Naive thymus-derived CD8-positive, alpha-beta T cell (primary cell): ENCODE measurements around the gene DHRS4L2. TPM values are rescaled to one million over a fixed set of nuclear protein-coding genes. Genes with fewer than 3 reads are reported as not detected.
A peak's percentile ranks its signal among the peaks of the same experiment; 100 is the strongest.
"Not testable (repeated sequence)": the region's sequence is repeated elsewhere in the genome, so short reads cannot be mapped to it uniquely, and the experiment has no call there.

Experiments
- ATAC-seq, 2 donors: fragments of 150-1000 bp; cut with Tn5 transposase in 1 of 2; sonication (Bioruptor Pico), chemical (Tn5 transposase) in 1 of 2; 1 replicate in 1 of 2; 2 replicates in 1 of 2; pipeline ENCODE4 v1.10.0; 2021; ENCODE audit warnings: mild to moderate bottlenecking in 2 of 2, moderate library complexity in 2 of 2
- POLR2A ChIA-PET: fragments of 350-600 bp; sonication (Branson Sonifier 250); formaldehyde crosslinking; loops from one replicate; lab custom pipeline; 2021; ENCODE audit warnings: antibody characterized with exemption; lab: Charles Lee
- DNase-seq, 10 donors: peaks; one replicate each; pipeline versions ENCODE4 v3.0.0 to v3.0.0-alpha.2; 2020 to 2022
- H3K27ac Mint-ChIP-seq, 10 donors: one replicate each; pipeline ENCODE4 v1.8.0; 2020 to 2022; ENCODE audit warnings: mild to moderate bottlenecking in 10 of 10, mixed read lengths in 10 of 10, moderate library complexity in 4 of 10, inconsistent platforms in 1 of 10
- H3K27me3 Mint-ChIP-seq, 5 donors: one replicate each; pipeline ENCODE4 v1.8.0; 2021 to 2022; ENCODE audit warnings: mixed read lengths in 5 of 5
- H3K36me3 Mint-ChIP-seq, 3 donors: one replicate each; pipeline ENCODE4 v1.8.0; 2020 to 2022; ENCODE audit warnings: mixed read lengths in 3 of 3, mild to moderate bottlenecking in 2 of 3, inconsistent platforms in 1 of 3
- H3K4me1 Mint-ChIP-seq, 4 donors: one replicate each; pipeline ENCODE4 v1.8.0; 2021 to 2022; ENCODE audit warnings: mixed read lengths in 4 of 4
- H3K4me3 Mint-ChIP-seq, 10 donors: one replicate each; pipeline ENCODE4 v1.8.0; 2020 to 2022; ENCODE audit warnings: mild to moderate bottlenecking in 10 of 10, mixed read lengths in 10 of 10, moderate library complexity in 6 of 10, inconsistent platforms in 1 of 10
- H3K9me3 Mint-ChIP-seq, 9 donors: one replicate each; pipeline ENCODE4 v1.8.0; 2020 to 2022; ENCODE audit warnings: mixed read lengths in 9 of 9, mild to moderate bottlenecking in 3 of 9, inconsistent platforms in 1 of 9, moderate library complexity in 1 of 9
- polyA plus RNA-seq, 3 donors: library from polyadenylated mRNA; unstranded; fragments of 300-500 nt; fragmentation: Illumina TruSeq; gene quantifications; one replicate each; pipeline ENCODE4 v1.2.3, GENCODE V29; 2021
- total RNA-seq, 8 experiments: library from RNA in 2 of 8; stranded (reverse) in 2 of 8; gene quantifications; one replicate each; pipeline ENCODE4 v1.2.3 and lab custom pipeline; 2021 to 2026

DHRS4L2 gene
- total and polyA plus RNA-seq, 5 experiments from 2014 or later: 10.9 to 24.0 (median 17.3) TPM

- peak overlapping the region; percentile 91 to 100 (median 98) for H3K4me3 Mint-ChIP-seq
- H3K4me1 Mint-ChIP-seq: peaks cover 16 to 34% (median 31%) of the 10 kb centered on the region in 4 donors
- not testable (repeated sequence) for H3K9me3 Mint-ChIP-seq, H3K27me3 Mint-ChIP-seq, DNase-seq
- POLR2A ChIA-PET: interaction anchor here (0.9 to 1.1 kb wide), 2 partner anchors 288 to 634 kb away, joined by 3 to 4 read pairs; partner anchors contain the start of gene TINF2
- H3K27ac Mint-ChIP-seq: peak overlapping the region; percentile 80 to 98 (median 92)
- peak in 1 of 2 donors; percentile 2 for ATAC-seq
- H3K36me3 Mint-ChIP-seq: peaks cover 0 to 29% (median 10%) of the 10 kb centered on the region in 3 donors
Observed at GRCh38 chr14:23954279-23954614, 34.5 kb upstream of the DHRS4L2 start.

GRCh38 chr14:23954965-23955364 is 33.8 kb upstream of the DHRS4L2 start:
- peaks cover 0 to 29% (median 9%) of the 10 kb centered on the region in 3 donors for H3K36me3 Mint-ChIP-seq
- not testable (repeated sequence) for H3K27ac Mint-ChIP-seq, ATAC-seq, H3K27me3 Mint-ChIP-seq, H3K9me3 Mint-ChIP-seq, DNase-seq
- POLR2A ChIA-PET: interaction anchor here (1.1 kb wide), 1 partner anchor 634 kb away, joined by 3 read pairs; no protein-coding TSS in a partner anchor
- H3K4me3 Mint-ChIP-seq: peak overlapping the region in 2 of 10 donors; percentile 98 to 100
- H3K4me1 Mint-ChIP-seq: peaks cover 16 to 34% (median 31%) of the 10 kb centered on the region in 4 donors

GRCh38 chr14:23955811-23956210 is 32.9 kb upstream of the DHRS4L2 start:
- DNase-seq, H3K27ac Mint-ChIP-seq, H3K9me3 Mint-ChIP-seq, H3K4me3 Mint-ChIP-seq, H3K27me3 Mint-ChIP-seq, ATAC-seq: not testable (repeated sequence)
- POLR2A ChIA-PET: interaction anchor here (0.7 kb wide), 1 partner anchor 468 kb away, joined by 4 read pairs; no protein-coding TSS in a partner anchor
- Mint-ChIP-seq H3K4me1 (peaks cover 18 to 31% (median 30%) of the 10 kb centered on the region in 4 donors), H3K36me3 (peaks cover 0 to 31% (median 8%) of the 10 kb centered on the region in 3 donors)

GRCh38 chr14:23957913-23958569 is 30.7 kb upstream of the DHRS4L2 start:
- H3K9me3 Mint-ChIP-seq, H3K4me3 Mint-ChIP-seq, H3K27ac Mint-ChIP-seq, ATAC-seq, DNase-seq, H3K27me3 Mint-ChIP-seq, POLR2A ChIA-PET: not testable (repeated sequence)
- H3K36me3 Mint-ChIP-seq: peaks cover 0 to 31% (median 6%) of the 10 kb centered on the region in 3 donors
- peaks cover 10 to 14% (median 10%) of the 10 kb centered on the region in 4 donors for H3K4me1 Mint-ChIP-seq

- H3K4me3 Mint-ChIP-seq, H3K4me1 Mint-ChIP-seq, H3K27me3 Mint-ChIP-seq, DNase-seq, ATAC-seq, H3K27ac Mint-ChIP-seq, H3K9me3 Mint-ChIP-seq, POLR2A ChIA-PET: not testable (repeated sequence)
- peaks cover 0 to 24% (median 3%) of the 10 kb centered on the region in 3 donors for H3K36me3 Mint-ChIP-seq
Observed at GRCh38 chr14:23960899-23961298, 27.8 kb upstream of the DHRS4L2 start.

GRCh38 chr14:23961704-23962103 is 27.0 kb upstream of the DHRS4L2 start:
- H3K4me3 Mint-ChIP-seq, ATAC-seq, H3K4me1 Mint-ChIP-seq, POLR2A ChIA-PET, DNase-seq, H3K27me3 Mint-ChIP-seq, H3K9me3 Mint-ChIP-seq: not testable (repeated sequence)
- Mint-ChIP-seq H3K36me3 (peaks cover 0 to 18% (median 0%) of the 10 kb centered on the region in 3 donors), H3K27ac (peak overlapping the region in 1 of 10 donors; percentile 3)

- POLR2A ChIA-PET: not testable (repeated sequence)
Observed at GRCh38 chr14:23969130-23969480, 19.6 kb upstream of the DHRS4L2 start.

GRCh38 chr14:23969481-23970282 is 19.0 kb upstream of the DHRS4L2 start:
- H3K27ac Mint-ChIP-seq, H3K9me3 Mint-ChIP-seq, H3K36me3 Mint-ChIP-seq, H3K27me3 Mint-ChIP-seq, POLR2A ChIA-PET: not testable (repeated sequence)
- DNase-seq (peak in 9 of 10 donors; percentile 23 to 66 (median 48)), ATAC-seq (peak; percentile 79 to 92)
- Mint-ChIP-seq H3K4me3 (peak overlapping the region in 3 of 10 donors; percentile 28 to 46 (median 45)), H3K4me1 (peaks cover 0 to 14% (median 2%) of the 10 kb centered on the region in 4 donors)

More at GRCh38 chr14:23969130-23969480, 19.6 kb upstream of the DHRS4L2 start:
- Mint-ChIP-seq H3K4me3 (peak overlapping the region in 2 of 10 donors; percentile 12 to 41), H3K4me1 (peaks cover 0 to 12% (median 2%) of the 10 kb centered on the region in 4 donors)
- H3K36me3 Mint-ChIP-seq, DNase-seq, H3K27ac Mint-ChIP-seq, H3K9me3 Mint-ChIP-seq, ATAC-seq, H3K27me3 Mint-ChIP-seq: not testable (repeated sequence)

GRCh38 chr14:23970283-23970659 is 18.5 kb upstream of the DHRS4L2 start:
- peak overlapping the region in 5 of 10 donors; percentile 8 to 50 (median 23) for H3K4me3 Mint-ChIP-seq
- POLR2A ChIA-PET, H3K27me3 Mint-ChIP-seq: not testable (repeated sequence)

GRCh38 chr14:23973178-23973577 is 15.6 kb upstream of the DHRS4L2 start:
- H3K27ac Mint-ChIP-seq, POLR2A ChIA-PET, H3K27me3 Mint-ChIP-seq, DNase-seq, H3K9me3 Mint-ChIP-seq, ATAC-seq, H3K4me3 Mint-ChIP-seq: not testable (repeated sequence)
- peaks cover 0 to 14% (median 2%) of the 10 kb centered on the region in 4 donors for H3K4me1 Mint-ChIP-seq
- peaks cover 0 to 14% (median 3%) of the 10 kb centered on the region in 3 donors for H3K36me3 Mint-ChIP-seq

More at GRCh38 chr14:23970283-23970659, 18.5 kb upstream of the DHRS4L2 start:
- not testable (repeated sequence) for H3K9me3 Mint-ChIP-seq, DNase-seq
- Mint-ChIP-seq H3K36me3 (peaks cover 0 to 13% (median 3%) of the 10 kb centered on the region in 3 donors), H3K4me1 (peaks cover 0 to 19% (median 2%) of the 10 kb centered on the region in 4 donors), H3K27ac (peak overlapping the region in 1 of 10 donors; percentile 7)
- peak; percentile 61 to 73 for ATAC-seq

- H3K4me3 Mint-ChIP-seq, DNase-seq, ATAC-seq, H3K27ac Mint-ChIP-seq, H3K9me3 Mint-ChIP-seq, POLR2A ChIA-PET, H3K27me3 Mint-ChIP-seq: not testable (repeated sequence)
- H3K4me1 Mint-ChIP-seq: peaks cover 0 to 14% (median 2%) of the 10 kb centered on the region in 4 donors
- peaks cover 0 to 14% (median 3%) of the 10 kb centered on the region in 3 donors for H3K36me3 Mint-ChIP-seq
Observed at GRCh38 chr14:23974041-23974440, 14.7 kb upstream of the DHRS4L2 start.

- POLR2A ChIA-PET, H3K27ac Mint-ChIP-seq, H3K9me3 Mint-ChIP-seq, H3K27me3 Mint-ChIP-seq, DNase-seq, H3K4me3 Mint-ChIP-seq: not testable (repeated sequence)
- H3K4me1 Mint-ChIP-seq: peaks cover 0 to 19% (median 2%) of the 10 kb centered on the region in 4 donors
- peak; percentile 69 to 77 for ATAC-seq
- peaks cover 0 to 20% (median 3%) of the 10 kb centered on the region in 3 donors for H3K36me3 Mint-ChIP-seq
Observed at GRCh38 chr14:23977208-23977607, 11.5 kb upstream of the DHRS4L2 start.
